Glutamatergic neuron (in vitro differentiated cells): ENCODE data around the gene DHRS4L2. TPM values are rescaled to one million over a fixed set of nuclear protein-coding genes. Genes with fewer than 3 reads are reported as not detected.
A peak's percentile ranks its signal among the peaks of the same experiment; 100 is the strongest.
"Not testable (repeated sequence)": the region's sequence is repeated elsewhere in the genome, so short reads cannot be mapped to it uniquely, and the experiment has no call there.

ENCODE experiments used
- DNase-seq: peaks from one replicate; pipeline ENCODE4 v3.0.0; 2022
- H3K27ac Mint-ChIP-seq: one replicate; pipeline ENCODE4 v1.8.0; 2020; ENCODE audit warnings: mild to moderate bottlenecking, mixed read lengths, inconsistent platforms; ENCODE audit not compliant: unreplicated experiment
- H3K27me3 Mint-ChIP-seq: one replicate; pipeline ENCODE4 v1.8.0; 2020; ENCODE audit warnings: mild to moderate bottlenecking, moderate library complexity, mixed read lengths, inconsistent platforms; ENCODE audit not compliant: unreplicated experiment
- H3K36me3 Mint-ChIP-seq: one replicate; pipeline ENCODE4 v1.8.0; 2020; ENCODE audit warnings: mild to moderate bottlenecking, mixed read lengths, inconsistent platforms; ENCODE audit not compliant: unreplicated experiment
- H3K4me1 Mint-ChIP-seq: one replicate; pipeline ENCODE4 v1.8.0; 2020; ENCODE audit warnings: mild to moderate bottlenecking, low read depth, mixed read lengths, inconsistent platforms; ENCODE audit not compliant: unreplicated experiment
- H3K4me3 Mint-ChIP-seq: one replicate; pipeline ENCODE4 v1.8.0; 2020; ENCODE audit warnings: mild to moderate bottlenecking, mixed read lengths, inconsistent platforms; ENCODE audit not compliant: unreplicated experiment
- H3K9me3 Mint-ChIP-seq: one replicate; pipeline ENCODE4 v1.8.0; 2020; ENCODE audit warnings: mild to moderate bottlenecking, moderate library complexity, mixed read lengths, inconsistent platforms; ENCODE audit not compliant: unreplicated experiment
- total RNA-seq: library from RNA; stranded (reverse); fragmentation: NEBNext Ultra II Directional; extraction: Animal tissue kit (Norgen Biotek cat#: 25700); gene quantifications from one replicate; pipeline ENCODE4 v1.2.1, GENCODE V29; 2021; ENCODE audit not compliant: unreplicated experiment
- TF ChIP-seq, protein P1 (sequence below): fragments of 200-600 bp; sonication (generic); IDR thresholded peaks from one replicate; pipeline ENCODE4 v1.5.0; 2021; ENCODE audit not compliant: partially characterized antibody, unreplicated experiment

DHRS4L2 gene
- total RNA-seq, 1 donor from 2014 or later, result 10.4 TPM

DNA sequence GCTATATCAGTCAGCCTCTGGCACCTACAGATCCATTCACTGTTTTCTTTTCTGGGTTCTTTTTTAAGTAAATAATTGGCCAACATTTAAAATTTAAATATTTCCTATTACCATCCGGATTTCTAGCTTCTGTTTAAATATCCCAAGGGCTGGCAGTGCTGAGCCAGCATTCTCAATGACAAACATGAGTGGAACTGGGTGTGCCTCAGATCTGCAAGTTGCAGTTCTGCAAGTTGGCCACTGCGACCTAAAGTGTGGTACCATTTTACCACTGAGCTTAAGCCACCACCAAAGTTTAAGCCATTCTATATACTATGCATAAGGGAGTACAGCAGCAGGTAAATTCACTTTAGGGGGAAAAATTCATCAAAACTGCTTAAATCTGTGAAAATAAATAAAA lies 31.2 kb downstream of the DHRS4L2 start:
- H3K27ac Mint-ChIP-seq, H3K4me1 Mint-ChIP-seq, H3K4me3 Mint-ChIP-seq, H3K9me3 Mint-ChIP-seq, DNase-seq, H3K27me3 Mint-ChIP-seq: not testable (repeated sequence)
- TF ChIP-seq, protein P1, sequence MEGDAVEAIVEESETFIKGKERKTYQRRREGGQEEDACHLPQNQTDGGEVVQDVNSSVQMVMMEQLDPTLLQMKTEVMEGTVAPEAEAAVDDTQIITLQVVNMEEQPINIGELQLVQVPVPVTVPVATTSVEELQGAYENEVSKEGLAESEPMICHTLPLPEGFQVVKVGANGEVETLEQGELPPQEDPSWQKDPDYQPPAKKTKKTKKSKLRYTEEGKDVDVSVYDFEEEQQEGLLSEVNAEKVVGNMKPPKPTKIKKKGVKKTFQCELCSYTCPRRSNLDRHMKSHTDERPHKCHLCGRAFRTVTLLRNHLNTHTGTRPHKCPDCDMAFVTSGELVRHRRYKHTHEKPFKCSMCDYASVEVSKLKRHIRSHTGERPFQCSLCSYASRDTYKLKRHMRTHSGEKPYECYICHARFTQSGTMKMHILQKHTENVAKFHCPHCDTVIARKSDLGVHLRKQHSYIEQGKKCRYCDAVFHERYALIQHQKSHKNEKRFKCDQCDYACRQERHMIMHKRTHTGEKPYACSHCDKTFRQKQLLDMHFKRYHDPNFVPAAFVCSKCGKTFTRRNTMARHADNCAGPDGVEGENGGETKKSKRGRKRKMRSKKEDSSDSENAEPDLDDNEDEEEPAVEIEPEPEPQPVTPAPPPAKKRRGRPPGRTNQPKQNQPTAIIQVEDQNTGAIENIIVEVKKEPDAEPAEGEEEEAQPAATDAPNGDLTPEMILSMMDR, result peak; percentile 23
- H3K36me3 Mint-ChIP-seq, result peaks cover 13% of the 10 kb centered on the region

DNA sequence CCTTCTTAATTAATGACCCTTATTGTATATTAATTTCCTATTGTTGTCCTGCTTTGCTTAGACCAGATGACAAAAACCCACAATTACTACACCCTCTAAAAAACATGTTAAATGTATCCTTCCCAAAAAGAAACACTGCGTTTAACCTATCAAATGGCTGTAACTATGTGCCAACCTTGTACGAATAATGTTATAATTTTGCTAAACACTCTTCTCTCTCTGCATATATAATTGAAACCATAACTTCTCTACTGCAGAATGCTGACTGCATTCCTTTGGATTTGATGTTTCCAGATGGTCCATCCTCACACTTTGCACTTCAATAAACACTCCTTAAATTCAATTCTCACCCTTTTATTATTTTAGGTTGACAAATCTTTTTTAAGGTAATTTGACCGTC lies 31.8 kb downstream of the DHRS4L2 start:
- H3K27me3 Mint-ChIP-seq, H3K9me3 Mint-ChIP-seq, H3K27ac Mint-ChIP-seq, H3K4me1 Mint-ChIP-seq, H3K4me3 Mint-ChIP-seq, DNase-seq: not testable (repeated sequence)
- H3K36me3 Mint-ChIP-seq, result peaks cover 13% of the 10 kb centered on the region

DNA sequence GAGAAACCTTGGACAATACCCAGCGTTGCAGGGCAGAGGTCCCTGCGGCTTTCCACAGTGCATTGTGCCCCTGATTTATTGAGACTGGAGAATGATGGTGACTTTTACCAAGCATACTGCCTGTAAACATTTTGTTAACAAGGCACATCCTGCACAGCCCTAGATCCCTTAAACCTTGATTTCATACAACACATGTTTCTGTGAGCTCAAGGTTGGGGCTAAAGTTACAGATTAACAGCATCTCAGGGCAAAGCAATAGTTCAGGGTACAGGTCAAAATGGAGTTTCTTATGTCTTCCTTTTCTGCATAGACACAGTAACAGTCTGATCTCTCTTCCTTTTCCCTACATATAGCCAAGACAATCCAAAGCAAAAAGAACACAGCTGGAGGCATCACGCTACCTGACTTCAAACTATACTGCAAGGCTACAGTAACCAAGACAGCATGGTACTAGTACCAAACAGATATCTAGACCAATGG lies 36.2 kb downstream of the DHRS4L2 start:
- H3K36me3 Mint-ChIP-seq, result peaks cover 13% of the 10 kb centered on the region
- not testable (repeated sequence) for H3K27ac Mint-ChIP-seq, H3K27me3 Mint-ChIP-seq

DNA sequence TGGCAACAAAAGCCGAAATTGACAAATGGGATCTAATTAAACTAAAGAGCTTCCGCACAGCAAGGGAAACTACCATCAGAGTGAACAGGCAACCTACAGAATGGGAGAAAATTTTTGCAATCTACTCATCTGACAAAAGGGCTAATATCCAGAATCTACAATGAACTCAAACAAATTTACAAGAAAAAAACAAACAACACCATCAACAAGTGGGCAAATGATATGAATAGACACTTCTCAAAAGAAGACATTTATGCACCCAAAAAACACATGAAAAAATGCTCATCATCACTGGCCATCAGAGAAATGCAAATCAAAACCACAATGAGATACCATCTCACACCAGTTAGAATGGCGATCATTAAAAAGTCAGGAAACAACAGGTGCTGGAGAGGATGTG lies 41.0 kb downstream of the DHRS4L2 start:
- not testable (repeated sequence) for H3K4me3 Mint-ChIP-seq, H3K4me1 Mint-ChIP-seq, H3K9me3 Mint-ChIP-seq, H3K36me3 Mint-ChIP-seq, H3K27me3 Mint-ChIP-seq, DNase-seq, H3K27ac Mint-ChIP-seq

More for the DNA sequence above, 36.2 kb downstream of the DHRS4L2 start:
- not testable (repeated sequence) for H3K4me1 Mint-ChIP-seq, DNase-seq, H3K9me3 Mint-ChIP-seq, H3K4me3 Mint-ChIP-seq

DNA sequence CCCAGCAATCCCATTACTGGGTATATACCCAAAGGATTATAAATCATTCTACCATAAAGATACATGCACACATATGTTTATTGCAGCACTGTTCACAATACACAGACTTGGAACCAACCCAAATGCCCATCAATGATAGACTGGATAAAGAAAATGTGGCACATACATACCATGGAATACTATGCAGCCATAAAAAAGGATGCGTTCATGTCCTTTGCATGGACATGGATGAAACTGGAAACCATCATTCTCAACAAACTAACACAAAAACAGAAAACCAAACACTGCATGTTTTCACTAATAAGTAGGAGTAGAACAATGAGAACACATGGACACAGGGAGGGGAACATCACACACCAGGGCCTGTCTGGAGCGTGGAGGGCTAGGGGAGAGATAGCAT lies 42.6 kb downstream of the DHRS4L2 start:
- not testable (repeated sequence) for H3K4me3 Mint-ChIP-seq, H3K27me3 Mint-ChIP-seq, H3K36me3 Mint-ChIP-seq, DNase-seq, H3K4me1 Mint-ChIP-seq, H3K27ac Mint-ChIP-seq, H3K9me3 Mint-ChIP-seq

DNA sequence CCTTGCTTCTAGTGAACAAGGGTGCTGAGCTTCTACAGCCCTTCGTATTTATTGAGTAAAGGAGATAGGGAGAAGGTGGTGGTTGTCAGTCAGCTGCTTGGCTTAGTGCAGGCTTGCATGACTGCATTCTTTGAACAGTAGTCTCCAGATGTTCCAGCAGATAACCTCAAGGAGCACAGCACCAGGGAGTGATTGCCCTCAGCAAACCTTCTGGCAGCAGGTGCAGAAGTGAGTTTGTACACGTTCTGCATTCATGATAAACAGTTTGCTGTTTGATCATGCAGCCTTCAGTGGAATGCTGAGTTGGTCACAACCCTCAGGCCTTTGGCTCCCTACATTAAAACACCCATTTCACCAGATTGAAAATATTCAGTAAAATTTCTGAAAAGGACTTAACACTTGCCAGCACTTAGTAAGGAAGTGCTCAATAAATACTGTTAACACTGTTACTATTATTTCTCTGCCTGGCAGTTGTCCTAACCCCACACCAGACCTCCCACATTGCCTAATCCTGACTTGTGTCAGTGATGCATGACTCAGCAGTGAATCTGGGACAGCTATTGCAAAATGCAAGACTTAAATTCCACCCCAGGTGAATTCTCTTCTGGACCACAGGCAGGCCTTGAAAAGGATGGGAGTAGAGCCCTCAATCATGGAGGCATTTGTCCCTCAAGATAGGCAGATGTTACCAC lies 44.1 kb downstream of the DHRS4L2 start:
- no peaks in the 10 kb centered on the region for H3K36me3 Mint-ChIP-seq
- H3K27ac Mint-ChIP-seq, result no peak overlapping the region

DNA sequence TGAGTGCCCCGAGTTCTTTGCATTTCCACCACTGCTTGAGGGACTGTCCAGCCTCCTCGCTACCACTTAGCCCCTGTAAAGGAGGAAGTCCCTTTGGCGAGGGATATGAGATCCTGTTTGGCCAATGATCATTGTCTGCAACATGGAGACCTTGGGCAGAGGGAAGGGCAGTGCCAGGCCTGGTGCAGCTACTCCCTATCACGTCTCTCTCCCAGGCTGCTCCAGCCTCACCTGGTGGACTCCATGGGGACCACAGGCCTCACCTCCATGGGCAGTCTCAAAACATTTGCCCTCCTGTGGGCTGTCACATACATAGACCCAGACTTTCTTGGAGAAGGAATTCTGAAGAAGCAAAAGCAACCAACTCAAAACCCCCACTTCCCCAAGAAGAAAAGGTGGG lies 47.0 kb downstream of the DHRS4L2 start:
- H3K36me3 Mint-ChIP-seq, result not testable (repeated sequence)

More for the DNA sequence above, 44.1 kb downstream of the DHRS4L2 start:
- no peak for DNase-seq
- Mint-ChIP-seq H3K4me3 (no peak overlapping the region), H3K27me3 (peaks cover 11% of the 10 kb centered on the region), H3K9me3 (peaks cover 7% of the 10 kb centered on the region), H3K4me1 (peaks cover 4% of the 10 kb centered on the region)
- TF ChIP-seq, protein P1, result no peak

More for the DNA sequence above, 47.0 kb downstream of the DHRS4L2 start:
- H3K9me3 Mint-ChIP-seq, H3K4me1 Mint-ChIP-seq, DNase-seq: not testable (repeated sequence)
- Mint-ChIP-seq H3K27me3 (peaks cover 15% of the 10 kb centered on the region), H3K4me3 (peak overlapping the region; percentile 85), H3K27ac (peak overlapping the region; percentile 68)
